TTC549 (cell line): ENCODE results near the gene CPA4.
"Not testable (repeated sequence)": the region's sequence is repeated elsewhere in the genome, so short reads cannot be mapped to it uniquely, and the experiment has no call there.

Experiments used
- FAIRE-seq: peaks from 2 replicates; lab custom pipeline; 2012; peaks lifted over from hg19 to GRCh38; lab: Jason Lieb, UNC

CPA4 gene

GRCh38 chr7:130303127-130303526 is 10.2 kb downstream of the CPA4 start:
- FAIRE-seq: no peak

GRCh38 chr7:130303551-130303950 is 10.6 kb downstream of the CPA4 start:
- FAIRE-seq: no peak

- FAIRE-seq: no peak
These were observed 11.0 kb downstream of the CPA4 start for GRCh38 chr7:130303982-130304381.

- FAIRE-seq: no peak
These were observed 11.9 kb downstream of the CPA4 start for GRCh38 chr7:130304878-130305277.

GRCh38 chr7:130305433-130306042 is 12.6 kb downstream of the CPA4 start:
- FAIRE-seq: no peak

- FAIRE-seq: no peak
These were observed 17.0 kb downstream of the CPA4 start for GRCh38 chr7:130309986-130310385.

- FAIRE-seq: no peak
These were observed 21.3 kb downstream of the CPA4 start for GRCh38 chr7:130314305-130314704.

GRCh38 chr7:130319541-130319940 is 26.6 kb downstream of the CPA4 start:
- FAIRE-seq: no peak

- FAIRE-seq: not testable (repeated sequence)
These were observed 28.7 kb downstream of the CPA4 start for GRCh38 chr7:130321542-130322229.

- no peak for FAIRE-seq
These were observed 29.7 kb downstream of the CPA4 start for GRCh38 chr7:130322615-130323014.

- FAIRE-seq: no peak
These were observed 31.5 kb downstream of the CPA4 start for GRCh38 chr7:130324306-130324943.

- no peak for FAIRE-seq
These were observed 36.7 kb downstream of the CPA4 start for GRCh38 chr7:130329681-130330080.

GRCh38 chr7:130332259-130333053 is 39.5 kb downstream of the CPA4 start:
- FAIRE-seq: no peak

GRCh38 chr7:130333832-130334231 is 40.9 kb downstream of the CPA4 start:
- FAIRE-seq: no peak

GRCh38 chr7:130334274-130334673 is 41.3 kb downstream of the CPA4 start:
- no peak for FAIRE-seq

- no peak for FAIRE-seq
These were observed 44.5 kb downstream of the CPA4 start for GRCh38 chr7:130337410-130337971.

- no peak for FAIRE-seq
These were observed 45.3 kb downstream of the CPA4 start for GRCh38 chr7:130338233-130338632.

GRCh38 chr7:130341882-130342281 is 48.9 kb downstream of the CPA4 start:
- no peak for FAIRE-seq

- no peak for FAIRE-seq
These were observed 49.9 kb downstream of the CPA4 start for GRCh38 chr7:130342701-130343380.

- FAIRE-seq: no peak
These were observed 51.4 kb downstream of the CPA4 start, which contains the start of gene CPA5 for GRCh38 chr7:130344271-130344866. Gene CPA5, plus strand, starts transcription at chr7:130344816. Its CDS starts 1,670 bp downstream, at chr7:130346486.

GRCh38 chr7:130345136-130345535 is 52.2 kb downstream of the CPA4 start:
- FAIRE-seq: no peak
